SKM-1 (cell line): ENCODE data around the gene CBLN3.

Experiments used
- DNase-seq: peaks from one replicate; lab custom pipeline; 2025; ENCODE audit not compliant: unreplicated experiment; lab: John Stamatoyannopoulos, UW

CBLN3 gene

GRCh38 chr14:24385524-24385923 lies 43.9 kb downstream of the CBLN3 start:
- no peak for DNase-seq

GRCh38 chr14:24384169-24384568 lies 45.3 kb downstream of the CBLN3 start:
- DNase-seq, result no peak

GRCh38 chr14:24382064-24382371 lies 47.5 kb downstream of the CBLN3 start:
- DNase-seq, result no peak

- no peak for DNase-seq
Measured at GRCh38 chr14:24381363-24382063, 48.0 kb downstream of the CBLN3 start.

- DNase-seq, result no peak
Measured at GRCh38 chr14:24379907-24380730, 49.3 kb downstream of the CBLN3 start.

GRCh38 chr14:24378981-24379906 lies 50.2 kb downstream of the CBLN3 start:
- no peak for DNase-seq

- no peak for DNase-seq
Measured at GRCh38 chr14:24378327-24378726, 51.1 kb downstream of the CBLN3 start.

- no peak for DNase-seq
Measured at GRCh38 chr14:24377657-24378056, 51.8 kb downstream of the CBLN3 start.

GRCh38 chr14:24377126-24377525 lies 52.3 kb downstream of the CBLN3 start:
- DNase-seq, result no peak
